Stimulated activated CD4-positive, alpha-beta T cell treated with anti-CD3 and anti-CD28 coated beads, Interleukin-4, amount 100 ng/mL, for 1 hour (primary cell): ENCODE results near the gene FUT8.

ENCODE experiments used
- DNase-seq: peaks from one replicate; pipeline ENCODE4 v3.0.0-alpha.2; 2020

Gene FUT8

DNA sequence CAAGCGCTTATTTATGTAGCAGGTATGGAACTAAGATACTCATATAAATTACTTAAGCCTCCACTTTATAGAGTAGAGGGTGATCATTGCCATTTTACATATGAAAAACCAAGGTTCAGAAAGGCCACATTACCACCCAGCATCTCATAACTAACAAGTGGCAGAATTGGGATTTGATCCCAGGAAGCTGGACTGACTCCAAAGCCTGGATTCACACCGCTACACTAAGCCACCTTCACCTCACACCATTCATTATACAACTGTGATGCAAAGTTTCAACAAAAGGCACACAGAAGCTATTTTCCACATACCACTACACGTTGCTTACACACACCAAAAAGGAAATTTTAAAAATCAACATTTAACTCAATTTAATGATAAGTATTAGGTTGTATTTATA lies 370.6 kb downstream of the FUT8 start:
- DNase-seq = no peak

DNA sequence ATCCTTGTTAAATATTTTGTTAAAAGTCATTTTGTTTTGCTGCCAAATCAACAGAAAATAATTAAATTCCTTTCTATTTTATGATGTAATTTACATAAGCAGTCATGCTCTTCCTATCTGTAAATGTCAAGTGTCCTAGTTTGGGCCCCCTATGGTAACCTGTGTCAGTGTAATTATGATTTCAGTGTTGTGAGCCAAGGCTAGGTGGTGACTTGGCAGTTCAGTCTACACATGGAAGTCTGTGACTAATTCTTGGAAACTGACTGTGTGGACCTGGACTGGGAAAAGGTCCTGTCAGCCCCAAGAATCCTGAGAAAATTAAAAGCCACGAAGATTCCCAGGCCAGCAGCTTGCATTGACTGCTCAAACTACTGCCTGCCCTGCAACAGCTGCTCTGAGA lies 371.0 kb downstream of the FUT8 start:
- no peak for DNase-seq

DNA sequence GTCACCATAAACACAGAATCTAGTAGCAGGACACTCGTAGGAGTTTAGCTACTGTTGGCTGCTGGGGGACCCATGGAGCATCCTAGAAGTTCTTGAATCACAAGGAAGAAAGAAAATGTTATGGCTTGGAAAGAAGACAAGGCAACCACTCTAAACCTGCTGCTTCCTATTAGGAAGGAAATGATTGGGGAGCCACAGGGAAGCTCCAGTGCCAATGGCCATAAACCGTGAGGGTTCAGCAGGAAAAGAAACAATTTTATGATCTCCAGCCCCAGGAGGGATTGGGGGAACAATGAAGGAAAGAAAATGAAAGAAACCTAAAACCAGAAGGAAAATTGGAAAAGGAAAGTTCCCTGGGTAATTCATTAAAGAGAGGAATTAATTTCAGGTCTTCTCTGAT lies 372.0 kb downstream of the FUT8 start:
- DNase-seq = no peak

DNA sequence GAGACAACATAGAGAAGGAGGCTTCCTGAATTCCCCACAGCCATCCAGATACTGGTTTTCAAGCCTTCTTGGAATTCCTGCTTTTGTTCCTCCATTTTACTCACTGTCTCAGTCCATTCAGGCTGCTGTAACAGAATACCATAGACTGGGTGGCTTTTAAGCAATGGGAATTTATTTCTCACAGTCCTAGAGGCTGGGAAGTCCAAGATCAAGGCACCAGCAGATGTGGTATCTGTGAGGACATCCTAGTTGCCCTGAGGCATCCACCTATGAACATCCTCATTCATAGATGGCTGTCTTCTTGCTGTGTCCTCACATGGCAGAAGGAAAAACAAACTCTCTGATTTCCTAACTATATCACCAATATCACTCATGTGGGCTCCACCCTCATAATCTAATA lies 374.9 kb downstream of the FUT8 start:
- no peak for DNase-seq

DNA sequence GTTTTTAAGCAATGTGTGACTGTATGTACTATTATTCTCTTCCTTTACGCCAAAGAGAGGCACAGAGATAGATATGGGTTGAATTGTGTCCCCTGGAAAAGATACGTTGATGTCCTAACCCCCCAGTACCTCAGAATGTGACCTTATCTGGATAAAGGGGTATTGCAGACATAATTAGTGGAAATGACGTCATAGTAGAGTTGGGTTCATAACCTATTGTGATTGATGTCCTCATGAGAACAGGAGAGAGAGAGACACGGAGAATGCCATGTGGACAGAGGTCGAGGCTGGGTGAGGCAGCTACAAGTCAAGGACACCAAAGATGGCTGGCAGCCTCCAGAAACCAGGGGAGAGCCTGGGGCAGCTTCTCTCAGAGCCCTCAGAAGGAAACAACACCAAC lies 376.3 kb downstream of the FUT8 start:
- no peak for DNase-seq

DNA sequence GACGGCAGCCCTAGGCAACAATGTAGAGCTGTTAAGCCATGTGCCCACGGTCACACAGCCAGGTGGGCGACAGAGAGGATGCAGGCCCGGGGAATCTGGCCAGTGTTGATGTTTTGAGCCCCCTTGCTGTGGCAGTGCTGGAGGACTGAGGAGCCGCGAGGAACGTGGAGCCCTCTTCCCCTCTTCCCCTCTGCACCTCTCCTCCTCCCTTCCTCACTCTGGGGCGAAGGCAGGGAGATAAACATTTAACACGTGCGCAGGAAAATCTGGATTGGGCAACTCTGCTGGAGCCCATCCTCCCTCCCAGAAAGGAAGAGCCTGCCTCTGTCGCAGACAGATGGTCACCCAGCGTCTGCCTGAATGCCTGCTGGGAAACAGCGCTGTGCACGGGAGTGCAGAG lies 376.8 kb downstream of the FUT8 start:
- no peak for DNase-seq

DNA sequence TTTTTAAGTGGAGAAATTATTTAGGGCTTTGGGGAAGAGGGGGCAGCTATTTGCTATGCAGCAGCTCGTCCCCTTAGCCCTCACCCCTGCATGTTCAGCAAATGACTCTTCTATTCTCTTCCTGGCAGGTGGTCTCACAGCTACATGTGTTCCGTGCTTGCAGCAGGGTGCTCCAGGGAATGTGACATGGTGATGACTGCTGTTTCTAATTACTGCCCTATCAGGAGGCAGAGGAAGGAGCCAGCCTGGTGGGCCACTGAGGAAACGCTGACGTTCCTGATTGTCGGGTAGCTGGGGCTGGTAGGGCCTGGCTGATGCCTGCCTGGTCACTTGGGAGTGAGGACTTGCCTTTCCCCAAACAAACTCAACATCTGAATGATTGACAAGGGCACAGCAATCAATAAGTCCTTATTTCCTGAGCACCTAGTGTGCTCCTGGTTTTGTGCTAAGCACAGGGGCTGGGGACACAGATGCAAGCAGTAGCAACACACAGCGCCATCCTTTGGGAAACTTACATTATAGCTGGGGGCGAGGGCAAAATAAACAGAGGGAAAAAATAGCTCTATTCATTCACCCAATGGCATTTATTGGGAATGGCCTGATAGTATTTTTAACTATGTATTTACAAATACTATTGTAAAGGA lies 377.8 kb downstream of the FUT8 start:
- DNase-seq = no peak

DNA sequence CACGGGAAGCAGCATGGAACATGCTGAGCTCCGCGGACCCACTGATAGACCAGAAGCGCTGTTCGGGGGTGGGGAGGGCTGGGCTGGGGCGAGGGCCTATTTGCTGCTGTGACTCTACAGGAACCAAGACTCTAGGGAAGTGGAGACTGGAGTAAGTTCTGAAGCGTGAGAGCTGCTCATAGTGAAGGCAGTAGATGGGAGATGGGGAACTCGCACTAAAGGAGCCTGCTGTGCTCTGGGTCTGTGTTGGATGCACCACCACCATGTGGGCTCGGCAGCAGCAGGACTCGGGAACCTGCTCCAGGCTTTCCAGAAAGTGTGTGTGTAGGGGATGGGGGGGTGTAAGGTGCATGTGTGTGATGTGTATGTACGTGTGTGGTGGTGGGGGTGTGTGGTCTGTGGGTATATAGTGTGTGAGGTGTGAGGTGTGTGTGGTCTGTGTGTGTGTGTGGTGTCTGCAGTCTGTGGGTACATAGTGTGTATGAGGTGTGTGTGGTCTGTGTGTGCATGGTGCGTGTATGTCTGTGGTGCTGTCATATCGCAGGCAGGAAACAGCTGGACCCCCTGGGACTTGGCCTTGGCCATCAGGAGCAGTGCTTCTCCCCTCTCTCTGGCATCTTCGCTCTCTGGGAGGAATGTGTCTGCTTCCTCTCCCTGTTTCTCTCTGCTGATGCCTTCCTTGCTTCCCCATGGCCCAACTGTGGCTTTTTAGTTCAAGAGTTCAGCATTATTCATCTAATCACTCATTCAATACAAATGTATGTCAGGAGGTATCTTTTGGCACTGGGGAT lies 378.9 kb downstream of the FUT8 start:
- no peak for DNase-seq

DNA sequence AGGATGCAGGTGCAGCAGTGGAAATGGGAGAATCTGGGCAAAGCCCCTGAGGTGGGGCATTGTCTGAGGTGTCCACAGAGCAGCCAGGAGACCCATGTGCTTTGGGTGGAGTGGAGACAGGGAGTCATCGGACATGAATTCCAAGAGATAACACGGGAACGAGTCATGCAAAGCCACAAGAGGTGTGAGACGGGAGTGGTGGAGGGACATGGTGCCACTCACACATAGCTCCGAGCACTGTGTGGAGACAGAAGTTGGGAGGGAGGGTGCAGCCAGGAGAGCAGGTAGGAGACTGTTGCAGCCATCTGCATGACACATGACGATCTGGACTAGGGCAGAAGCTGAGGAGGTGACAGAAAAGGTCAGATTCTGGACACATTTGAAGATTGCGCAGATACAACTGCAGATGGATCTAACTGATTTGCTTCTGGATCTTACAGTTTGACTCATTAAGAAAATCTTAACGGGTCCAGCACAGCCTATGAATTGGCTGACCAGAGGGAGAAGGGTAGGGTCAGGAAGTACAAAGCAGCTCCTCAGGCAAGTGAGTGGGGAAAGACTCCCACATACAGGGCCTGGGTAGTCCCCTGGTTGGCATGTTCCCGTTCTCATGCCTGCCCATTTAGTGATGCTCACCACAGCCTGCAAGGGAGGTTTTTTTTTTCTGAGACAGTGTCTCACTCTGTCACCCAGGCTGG lies 379.8 kb downstream of the FUT8 start:
- no peak for DNase-seq
